Astrocyte (in vitro differentiated cells and primary cell): ENCODE measurements around the gene FAM135A.

ENCODE experiments used
- CTCF ChIP-seq: IDR thresholded peaks from 2 replicates; pipeline ENCODE4 v1.5.1; 2011; ENCODE audit warnings: low read depth, mild to moderate bottlenecking, inconsistent platforms, low read length, moderate library complexity; ENCODE audit not compliant: insufficient read depth
- EZH2 ChIP-seq: IDR thresholded peaks from 2 replicates; pipeline ENCODE4 v1.6.1; 2012; ENCODE audit warnings: mild to moderate bottlenecking, low read length, inconsistent platforms; ENCODE audit not compliant: insufficient read depth

- TF ChIP-seq CTCF (no peak), EZH2 (no peak)
Measured at GRCh38 chr6:70376628-70377027, 36.7 kb upstream of the FAM135A start.
